HEK293 (cell line): ENCODE data around the gene PIGP.
A peak's percentile ranks its signal among the peaks of the same experiment; 100 is the strongest.

ENCODE experiments used
- INSM2 ChIP-seq: fragments of 450-650 bp; formaldehyde crosslinking; IDR thresholded peaks from 2 replicates; pipeline ENCODE4 v1.5.1; 2016; ENCODE audit warnings: missing biosample characterization, missing genetic modification characterization
- KLF16 ChIP-seq: fragments of 450-650 bp; formaldehyde crosslinking; IDR thresholded peaks from 2 replicates; pipeline ENCODE4 v1.5.1; 2017; ENCODE audit warnings: missing biosample characterization, missing genetic modification characterization
- KLF7 ChIP-seq: fragments of 450-650 bp; formaldehyde crosslinking; IDR thresholded peaks from 2 replicates; pipeline ENCODE4 v1.5.1; 2016; ENCODE audit warnings: missing biosample characterization, missing genetic modification characterization, borderline replicate concordance
- KLF8 ChIP-seq: fragments of 450-650 bp; formaldehyde crosslinking; IDR thresholded peaks from 2 replicates; pipeline ENCODE4 v1.5.1; 2016; ENCODE audit warnings: missing biosample characterization, missing genetic modification characterization
- MEIS1 ChIP-seq: sonication (generic); formaldehyde crosslinking; IDR thresholded peaks from 2 replicates; pipeline ENCODE4 v1.8.1; 2022; ENCODE audit warnings: missing genetic modification reagents, mild to moderate bottlenecking, borderline replicate concordance
- MYNN ChIP-seq: fragments of 450-650 bp; formaldehyde crosslinking; IDR thresholded peaks from 2 replicates; pipeline ENCODE4 v1.5.1; 2016; ENCODE audit warnings: missing biosample characterization, missing genetic modification characterization, borderline replicate concordance
- PBX3 ChIP-seq: sonication (generic); formaldehyde crosslinking; IDR thresholded peaks from 2 replicates; pipeline ENCODE4 v1.8.1; 2022; ENCODE audit warnings: mild to moderate bottlenecking, moderate library complexity, missing genetic modification reagents
- PRDM1 ChIP-seq: fragments of 450-650 bp; formaldehyde crosslinking; IDR thresholded peaks from 2 replicates; pipeline ENCODE4; 2016; ENCODE audit warnings: missing biosample characterization, missing genetic modification characterization
- SP2 ChIP-seq: fragments of 450-650 bp; formaldehyde crosslinking; IDR thresholded peaks from 2 replicates; pipeline ENCODE4 v1.5.1; 2016; ENCODE audit warnings: missing biosample characterization, missing genetic modification characterization
- SP3 ChIP-seq: fragments of 450-650 bp; formaldehyde crosslinking; IDR thresholded peaks from 2 replicates; pipeline ENCODE4 v1.5.1; 2016; ENCODE audit warnings: missing biosample characterization, missing genetic modification characterization
- ZBTB7A ChIP-seq: fragments of 450-650 bp; formaldehyde crosslinking; IDR thresholded peaks from 2 replicates; pipeline ENCODE4 v1.5.1; 2016; ENCODE audit warnings: low read depth, missing biosample characterization, missing genetic modification characterization
- ZFP41 ChIP-seq: fragments of 450-650 bp; formaldehyde crosslinking; IDR thresholded peaks from 2 replicates; pipeline ENCODE4 v1.5.1; 2016; ENCODE audit warnings: missing biosample characterization, missing genetic modification characterization, borderline replicate concordance
- ZNF18 ChIP-seq: fragments of 450-650 bp; formaldehyde crosslinking; IDR thresholded peaks from 2 replicates; pipeline ENCODE4 v1.5.1; 2016; ENCODE audit warnings: missing biosample characterization, missing genetic modification characterization
- ZNF239 ChIP-seq: fragments of 450-650 bp; formaldehyde crosslinking; IDR thresholded peaks from 2 replicates; pipeline ENCODE4 v1.5.1; 2016; ENCODE audit warnings: missing biosample characterization, missing genetic modification characterization
- ZNF292 ChIP-seq: fragments of 450-650 bp; formaldehyde crosslinking; IDR thresholded peaks from 2 replicates; pipeline ENCODE4 v1.5.1; 2016; ENCODE audit warnings: low read depth, missing biosample characterization, missing genetic modification characterization, borderline replicate concordance
- ZNF513 ChIP-seq: fragments of 450-650 bp; IDR thresholded peaks from 2 replicates; pipeline ENCODE4 v1.5.1; 2018; ENCODE audit warnings: missing biosample characterization, missing genetic modification characterization
- ZNF561 ChIP-seq: fragments of 450-650 bp; IDR thresholded peaks from 2 replicates; pipeline ENCODE4 v1.5.1; 2018; ENCODE audit warnings: missing biosample characterization, missing genetic modification characterization, borderline replicate concordance
- ZNF585B ChIP-seq: fragments of 450-650 bp; formaldehyde crosslinking; IDR thresholded peaks from 2 replicates; pipeline ENCODE4 v1.5.1; 2016; ENCODE audit warnings: missing biosample characterization, missing genetic modification characterization
- ZNF621 ChIP-seq: fragments of 450-650 bp; formaldehyde crosslinking; IDR thresholded peaks from 2 replicates; pipeline ENCODE4 v1.5.1; 2017; ENCODE audit warnings: missing biosample characterization, missing genetic modification characterization
- ZNF623 ChIP-seq: fragments of 450-650 bp; formaldehyde crosslinking; IDR thresholded peaks from 2 replicates; pipeline ENCODE4 v1.5.1; 2016; ENCODE audit warnings: missing biosample characterization, missing genetic modification characterization
- ZNF785 ChIP-seq: fragments of 450-650 bp; formaldehyde crosslinking; IDR thresholded peaks from 2 replicates; pipeline ENCODE4 v1.5.1; 2016; ENCODE audit warnings: missing biosample characterization, missing genetic modification characterization
- ZSCAN4 ChIP-seq: fragments of 450-650 bp; formaldehyde crosslinking; IDR thresholded peaks from 2 replicates; pipeline ENCODE4 v1.5.1; 2017; ENCODE audit warnings: missing biosample characterization, missing genetic modification characterization
- TF ChIP-seq, protein P1 (sequence below): fragments of 450-650 bp; formaldehyde crosslinking; IDR thresholded peaks from 2 replicates; pipeline ENCODE4 v1.5.1; 2017; ENCODE audit warnings: missing biosample characterization, missing genetic modification characterization
- TF ChIP-seq, protein P2 (sequence below): fragments of 450-650 bp; formaldehyde crosslinking; IDR thresholded peaks from 2 replicates; pipeline ENCODE4 v1.5.1; 2016; ENCODE audit warnings: missing biosample characterization, missing genetic modification characterization
- TF ChIP-seq, protein P3 (sequence below): fragments of 450-650 bp; formaldehyde crosslinking; IDR thresholded peaks from 2 replicates; pipeline ENCODE4 v1.5.1; 2016; ENCODE audit warnings: missing biosample characterization, missing genetic modification characterization
- TF ChIP-seq, protein P4 (sequence below): fragments of 450-650 bp; formaldehyde crosslinking; IDR thresholded peaks from 2 replicates; pipeline ENCODE4 v1.5.1; 2016; ENCODE audit warnings: missing biosample characterization, missing genetic modification characterization

The PIGP gene

DNA sequence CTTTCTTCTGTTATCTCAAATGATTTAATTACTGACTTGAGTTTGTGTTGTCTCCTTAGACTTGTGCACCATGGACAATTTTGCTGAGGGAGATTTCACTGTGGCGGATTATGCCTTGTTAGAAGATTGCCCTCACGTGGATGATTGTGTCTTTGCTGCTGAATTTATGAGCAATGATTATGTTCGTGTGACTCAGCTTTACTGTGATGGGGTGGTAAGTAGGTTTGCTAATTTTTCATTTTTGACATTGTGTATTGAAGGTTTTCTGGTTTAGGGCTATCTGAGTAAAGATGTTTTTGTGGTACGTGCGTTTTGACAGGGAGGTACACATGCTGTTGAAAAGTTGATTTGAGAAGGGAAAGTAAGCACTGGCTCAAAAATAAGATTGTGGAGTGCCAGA is 14.3 kb upstream of the PIGP start (continued):
- TF ChIP-seq SP2 (tag by site-specific recombination) (no peak), ZNF621 (tag by site-specific recombination) (no peak), ZNF585B (tag by site-specific recombination) (no peak), ZNF561 (tag by site-specific recombination) (no peak), KLF16 (no peak), KLF7 (tag by site-specific recombination) (no peak), PRDM1 (0 out of 2 replicates have a peak, but pooled peaks have one; percentile 48), ZNF513 (tag by site-specific recombination) (no peak), ZNF239 (tag by site-specific recombination) (no peak), ZFP41 (tag by site-specific recombination) (no peak), SP3 (tag by site-specific recombination) (no peak), ZNF623 (tag by site-specific recombination) (no peak), MYNN (no peak), ZNF18 (tag by site-specific recombination) (no peak), ZBTB7A (tag by site-specific recombination) (no peak), MEIS1 (CRISPR knock-in tag) (no peak), ZNF785 (no peak), ZSCAN4 (tag by site-specific recombination) (no peak), KLF8 (tag by site-specific recombination) (peak; percentile 43; the same call in 1 of the 2 replicates), INSM2 (tag by site-specific recombination) (no peak; the same call in 1 of the 2 replicates), PBX3 (CRISPR knock-in tag) (no peak), ZNF292 (tag by site-specific recombination) (no peak)
- TF ChIP-seq, protein P1, sequence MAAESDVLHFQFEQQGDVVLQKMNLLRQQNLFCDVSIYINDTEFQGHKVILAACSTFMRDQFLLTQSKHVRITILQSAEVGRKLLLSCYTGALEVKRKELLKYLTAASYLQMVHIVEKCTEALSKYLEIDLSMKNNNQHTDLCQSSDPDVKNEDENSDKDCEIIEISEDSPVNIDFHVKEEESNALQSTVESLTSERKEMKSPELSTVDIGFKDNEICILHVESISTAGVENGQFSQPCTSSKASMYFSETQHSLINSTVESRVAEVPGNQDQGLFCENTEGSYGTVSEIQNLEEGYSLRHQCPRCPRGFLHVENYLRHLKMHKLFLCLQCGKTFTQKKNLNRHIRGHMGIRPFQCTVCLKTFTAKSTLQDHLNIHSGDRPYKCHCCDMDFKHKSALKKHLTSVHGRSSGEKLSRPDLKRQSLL (tag by site-specific recombination), result no peak
- TF ChIP-seq, protein P2, sequence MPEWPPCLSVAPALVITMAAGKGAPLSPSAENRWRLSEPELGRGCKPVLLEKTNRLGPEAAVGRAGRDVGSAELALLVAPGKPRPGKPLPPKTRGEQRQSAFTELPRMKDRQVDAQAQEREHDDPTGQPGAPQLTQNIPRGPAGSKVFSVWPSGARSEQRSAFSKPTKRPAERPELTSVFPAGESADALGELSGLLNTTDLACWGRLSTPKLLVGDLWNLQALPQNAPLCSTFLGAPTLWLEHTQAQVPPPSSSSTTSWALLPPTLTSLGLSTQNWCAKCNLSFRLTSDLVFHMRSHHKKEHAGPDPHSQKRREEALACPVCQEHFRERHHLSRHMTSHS (tag by site-specific recombination), result no peak
- TF ChIP-seq, protein P3, sequence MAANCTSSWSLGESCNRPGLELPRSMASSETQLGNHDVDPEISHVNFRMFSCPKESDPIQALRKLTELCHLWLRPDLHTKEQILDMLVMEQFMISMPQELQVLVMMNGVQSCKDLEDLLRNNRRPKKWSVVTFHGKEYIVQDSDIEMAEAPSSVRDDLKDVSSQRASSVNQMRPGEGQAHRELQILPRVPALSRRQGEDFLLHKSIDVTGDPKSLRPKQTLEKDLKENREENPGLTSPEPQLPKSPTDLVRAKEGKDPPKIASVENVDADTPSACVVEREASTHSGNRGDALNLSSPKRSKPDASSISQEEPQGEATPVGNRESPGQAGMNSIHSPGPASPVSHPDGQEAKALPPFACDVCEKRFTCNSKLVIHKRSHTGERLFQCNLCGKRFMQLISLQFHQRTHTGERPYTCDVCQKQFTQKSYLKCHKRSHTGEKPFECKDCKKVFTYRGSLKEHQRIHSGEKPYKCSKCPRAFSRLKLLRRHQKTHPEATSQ (tag by site-specific recombination), result no peak
- TF ChIP-seq, protein P4, sequence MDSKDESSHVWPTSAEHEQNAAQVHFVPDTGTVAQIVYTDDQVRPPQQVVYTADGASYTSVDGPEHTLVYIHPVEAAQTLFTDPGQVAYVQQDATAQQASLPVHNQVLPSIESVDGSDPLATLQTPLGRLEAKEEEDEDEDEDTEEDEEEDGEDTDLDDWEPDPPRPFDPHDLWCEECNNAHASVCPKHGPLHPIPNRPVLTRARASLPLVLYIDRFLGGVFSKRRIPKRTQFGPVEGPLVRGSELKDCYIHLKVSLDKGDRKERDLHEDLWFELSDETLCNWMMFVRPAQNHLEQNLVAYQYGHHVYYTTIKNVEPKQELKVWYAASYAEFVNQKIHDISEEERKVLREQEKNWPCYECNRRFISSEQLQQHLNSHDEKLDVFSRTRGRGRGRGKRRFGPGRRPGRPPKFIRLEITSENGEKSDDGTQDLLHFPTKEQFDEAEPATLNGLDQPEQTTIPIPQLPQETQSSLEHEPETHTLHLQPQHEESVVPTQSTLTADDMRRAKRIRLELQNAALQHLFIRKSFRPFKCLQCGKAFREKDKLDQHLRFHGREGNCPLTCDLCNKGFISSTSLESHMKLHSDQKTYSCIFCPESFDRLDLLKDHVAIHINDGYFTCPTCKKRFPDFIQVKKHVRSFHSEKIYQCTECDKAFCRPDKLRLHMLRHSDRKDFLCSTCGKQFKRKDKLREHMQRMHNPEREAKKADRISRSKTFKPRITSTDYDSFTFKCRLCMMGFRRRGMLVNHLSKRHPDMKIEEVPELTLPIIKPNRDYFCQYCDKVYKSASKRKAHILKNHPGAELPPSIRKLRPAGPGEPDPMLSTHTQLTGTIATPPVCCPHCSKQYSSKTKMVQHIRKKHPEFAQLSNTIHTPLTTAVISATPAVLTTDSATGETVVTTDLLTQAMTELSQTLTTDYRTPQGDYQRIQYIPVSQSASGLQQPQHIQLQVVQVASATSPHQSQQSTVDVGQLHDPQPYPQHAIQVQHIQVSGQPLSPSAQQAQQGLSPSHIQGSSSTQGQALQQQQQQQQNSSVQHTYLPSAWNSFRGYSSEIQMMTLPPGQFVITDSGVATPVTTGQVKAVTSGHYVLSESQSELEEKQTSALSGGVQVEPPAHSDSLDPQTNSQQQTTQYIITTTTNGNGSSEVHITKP (tag by site-specific recombination), result no peak; the same call in 1 of the 2 replicates
